Putamen (tissue), 1 donor: Measurements from ENCODE around the gene NR3C2.

ENCODE experiments used
- DNase-seq: peaks from one replicate; pipeline ENCODE4 v3.0.0-alpha.2; 2016; ENCODE audit warnings: low spot score

The NR3C2 gene

DNA sequence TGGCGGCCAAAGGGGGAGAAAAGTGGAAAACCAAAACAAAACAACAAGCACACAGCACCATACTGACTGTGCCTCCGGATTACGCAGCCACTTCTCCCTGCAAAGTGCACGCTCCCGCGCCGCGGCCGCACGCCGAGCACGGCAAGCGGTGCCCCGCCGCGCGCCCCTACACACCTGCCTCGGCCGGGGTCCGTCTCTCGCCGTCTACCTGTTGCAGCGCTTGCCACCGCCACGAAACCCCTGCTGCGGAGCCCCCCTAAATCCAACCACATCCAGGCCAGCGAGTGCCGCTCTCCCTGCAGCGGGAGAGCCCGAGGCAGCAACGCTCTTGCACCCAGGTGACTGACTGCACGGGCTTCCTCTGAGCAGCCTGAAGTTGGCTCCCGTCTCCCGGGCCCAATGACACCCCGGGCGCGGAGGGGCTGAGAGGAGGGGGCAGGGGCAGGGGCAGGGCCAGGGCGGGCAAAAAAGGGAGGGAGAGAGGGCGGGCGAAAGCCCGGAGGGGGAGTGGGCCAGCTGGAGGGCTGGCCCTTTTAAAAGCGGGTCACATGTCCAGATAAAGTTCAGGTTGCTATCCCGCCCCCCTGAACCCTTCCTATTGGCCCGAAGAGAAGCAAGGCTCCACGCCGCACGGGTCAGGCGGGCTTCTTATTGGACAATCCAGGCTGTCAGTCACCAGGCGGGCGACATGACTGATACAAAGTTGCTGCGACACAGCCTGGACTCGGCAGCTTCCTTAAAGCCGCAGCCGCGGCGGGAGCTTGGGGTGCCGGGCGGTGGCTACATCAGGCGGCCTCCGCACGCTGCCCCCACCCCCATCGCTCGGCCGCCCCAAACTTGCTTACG is at the start of gene NR3C2:
NR3C2 (minus strand) TSS at position 429 of the 846 bp plus-strand sequence.
- peak; percentile 99 for DNase-seq

DNA sequence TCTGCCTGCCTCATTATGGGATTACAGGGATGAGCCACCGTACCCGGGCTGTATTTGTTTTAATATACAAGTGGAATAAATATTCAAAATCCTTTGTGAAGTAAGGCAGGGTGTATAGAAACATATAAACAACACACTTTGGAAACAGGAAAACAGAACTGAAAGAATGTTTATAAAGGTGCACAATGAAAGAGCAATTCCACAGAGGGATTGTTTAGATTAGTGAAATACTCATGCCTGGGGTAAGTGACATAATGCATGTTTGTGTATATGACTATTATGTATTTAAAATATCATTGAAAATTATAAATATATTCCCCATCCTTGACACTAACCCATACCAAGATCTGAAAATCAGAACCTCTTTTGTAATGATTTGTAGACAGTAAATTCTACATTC is 45.0 kb upstream of the NR3C2 start:
- no peak for DNase-seq

DNA sequence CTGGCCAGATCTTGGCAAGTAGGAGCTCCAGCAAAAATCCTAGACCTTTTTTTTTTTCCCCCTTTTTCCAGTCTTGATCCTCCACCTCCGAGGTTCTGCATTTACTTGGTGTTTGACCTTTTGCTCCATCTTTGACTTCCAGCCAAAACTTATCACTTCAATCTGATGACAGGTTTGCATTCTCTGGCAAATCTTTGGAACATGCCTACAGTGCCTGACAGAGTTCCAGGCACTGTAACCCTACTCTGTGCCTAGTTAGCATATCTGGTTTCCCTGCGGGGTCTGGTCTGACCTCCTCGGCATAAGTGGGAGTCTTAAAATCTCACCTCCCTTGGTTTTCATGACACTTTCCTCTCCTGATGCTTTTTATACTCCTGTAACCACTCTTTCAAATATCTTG is 39.4 kb upstream of the NR3C2 start:
- no peak for DNase-seq

DNA sequence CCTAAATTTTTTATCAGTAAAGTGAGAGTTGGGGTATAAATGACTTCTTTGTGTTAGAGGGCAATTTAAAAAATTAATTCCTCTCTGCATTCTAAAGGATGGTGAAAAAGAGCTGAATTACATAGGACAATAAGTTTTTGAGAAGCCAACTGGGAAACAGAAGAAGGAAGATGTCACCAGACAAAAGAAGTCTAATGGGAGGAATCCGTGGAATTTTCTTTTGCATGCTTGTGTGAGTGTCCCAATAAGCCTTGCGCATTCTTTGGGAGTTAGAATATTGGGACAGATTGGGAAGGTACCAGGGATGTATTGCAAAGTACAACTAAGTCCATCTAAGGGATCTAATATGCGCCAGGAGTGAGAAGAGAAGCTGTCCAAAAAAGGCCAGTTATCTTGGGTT is 35.1 kb upstream of the NR3C2 start:
- DNase-seq = no peak

DNA sequence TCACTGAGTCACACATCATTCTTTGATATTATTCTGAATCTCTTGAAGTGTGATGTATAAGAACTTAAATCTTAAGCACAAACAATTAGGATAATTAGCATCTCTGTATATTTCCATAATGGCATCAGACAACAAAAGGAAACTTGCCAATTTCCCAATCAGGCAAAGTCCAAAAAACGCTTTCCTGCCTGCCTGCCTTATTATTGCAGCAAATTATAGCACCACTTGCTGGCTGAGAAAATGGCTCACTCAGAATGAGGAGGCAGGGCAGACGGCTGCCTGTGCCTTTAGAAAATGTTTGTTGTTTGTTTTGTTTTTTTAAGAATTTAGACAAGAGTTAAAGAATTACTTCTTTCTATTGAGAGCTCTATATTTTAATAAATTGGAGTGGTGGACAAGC is 27.7 kb upstream of the NR3C2 start:
- DNase-seq = no peak

DNA sequence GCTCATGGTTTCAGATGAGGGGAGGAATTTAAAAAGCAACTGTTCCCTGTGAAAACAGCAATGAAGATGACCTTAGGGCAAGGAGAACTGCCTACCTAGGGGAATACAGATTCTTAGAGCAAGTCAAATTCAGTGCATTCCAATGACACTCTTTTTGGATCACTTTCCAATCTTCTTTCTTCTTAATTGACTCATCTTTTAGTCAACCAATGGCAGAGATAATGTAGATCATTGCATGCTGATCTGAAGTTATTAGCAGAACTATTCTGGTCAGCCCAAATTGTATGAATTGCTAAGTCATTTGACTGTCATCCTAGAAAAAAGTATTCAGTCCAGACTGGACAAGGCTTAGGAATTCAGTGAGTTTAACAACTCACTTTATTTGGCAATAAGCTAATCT is 12.6 kb upstream of the NR3C2 start:
- no peak for DNase-seq

DNA sequence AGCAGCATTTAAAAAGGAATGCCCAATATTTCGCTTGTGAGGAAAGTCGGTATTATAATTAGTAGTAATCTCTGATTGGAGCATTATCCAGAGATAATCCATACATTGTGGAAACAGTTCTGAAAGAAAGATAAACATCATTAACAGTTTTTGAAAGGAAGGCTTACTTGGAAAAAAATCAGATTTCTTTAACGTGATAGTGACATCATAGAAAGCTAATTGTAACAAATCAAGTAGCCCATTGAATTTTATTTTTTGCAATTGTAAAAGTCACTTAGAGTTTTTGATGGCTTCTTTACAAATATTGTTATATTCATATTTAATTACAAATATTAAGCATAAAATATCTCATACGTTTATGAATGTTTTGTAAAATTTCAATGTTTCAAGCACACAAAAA is 11.6 kb upstream of the NR3C2 start:
- no peak for DNase-seq

DNA sequence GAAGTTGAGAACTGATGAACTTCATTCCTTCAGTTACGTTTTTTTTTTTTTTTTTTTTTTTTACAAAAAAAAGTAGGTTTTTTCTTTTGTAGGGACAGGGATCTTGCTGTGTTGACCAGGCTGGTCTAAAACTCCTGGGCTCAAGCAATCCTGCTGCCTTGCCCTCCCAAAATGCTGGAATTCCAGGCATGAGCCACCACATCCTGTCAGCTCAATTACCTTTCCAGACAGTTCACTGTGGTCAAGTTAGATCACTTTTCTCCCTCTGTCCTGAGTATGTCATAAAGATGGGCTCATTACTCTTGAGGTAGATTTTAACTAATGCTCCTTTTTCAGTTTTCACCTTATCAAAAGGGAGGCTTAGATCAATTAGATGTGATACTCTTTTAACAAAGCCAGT is 10.8 kb upstream of the NR3C2 start:
- no peak for DNase-seq

DNA sequence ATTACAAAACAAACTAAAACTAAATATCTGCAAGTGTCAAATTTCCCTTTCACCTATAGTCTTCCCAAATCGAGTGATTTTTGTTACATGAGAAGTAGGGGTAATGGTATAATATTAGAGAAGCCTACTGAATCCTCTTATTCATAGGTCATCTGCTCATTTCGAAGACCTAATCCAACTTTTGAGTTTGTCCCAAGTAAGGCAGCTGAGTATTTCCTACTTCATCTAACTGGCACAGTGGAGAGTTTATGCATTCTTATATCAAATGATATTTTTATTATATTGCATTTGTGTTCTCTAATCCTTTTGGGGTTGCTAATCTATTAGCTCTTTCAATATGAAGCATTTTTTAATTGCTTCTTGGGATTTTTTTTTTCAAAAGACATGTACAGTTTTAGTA is 7.7 kb upstream of the NR3C2 start:
- no peak for DNase-seq

DNA sequence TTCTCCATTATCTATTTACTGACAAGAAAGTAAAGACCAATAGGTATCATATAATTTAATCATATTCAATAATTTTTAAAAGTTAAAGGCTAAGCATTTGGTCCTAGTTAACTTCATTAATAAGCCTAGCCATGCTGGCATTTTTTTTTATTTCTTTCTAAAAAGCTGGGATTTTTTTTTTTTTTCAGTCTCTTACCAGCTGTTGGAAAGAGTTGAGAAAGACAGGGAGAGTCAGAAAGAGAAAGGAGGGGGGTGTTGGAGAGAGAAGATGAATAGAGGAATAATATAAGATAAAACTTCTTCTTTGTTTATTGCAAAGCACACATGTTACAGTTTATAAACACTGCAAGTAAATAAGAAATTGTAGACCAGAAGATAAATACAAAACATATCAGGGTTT is 5.9 kb upstream of the NR3C2 start:
- no peak for DNase-seq

DNA sequence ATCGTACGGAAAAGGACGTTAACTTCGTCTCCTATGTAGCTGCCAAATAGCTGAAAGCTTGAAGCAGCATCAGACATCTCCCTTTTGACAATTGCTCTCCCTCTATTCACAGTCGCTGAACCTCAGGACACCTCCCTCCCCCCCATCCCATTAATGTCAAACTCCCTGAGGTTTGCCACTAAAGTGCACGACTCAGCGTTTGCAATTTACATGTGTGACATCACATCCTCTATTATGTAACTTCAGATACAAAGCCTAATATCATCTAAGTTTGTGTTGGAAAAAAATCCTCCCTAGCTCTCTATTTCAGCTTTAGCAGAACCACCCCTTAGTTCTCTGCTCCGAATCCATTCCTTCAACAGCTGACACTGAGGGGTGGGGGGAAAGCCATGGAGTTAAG is 5.5 kb upstream of the NR3C2 start:
- DNase-seq = peak; percentile 73

DNA sequence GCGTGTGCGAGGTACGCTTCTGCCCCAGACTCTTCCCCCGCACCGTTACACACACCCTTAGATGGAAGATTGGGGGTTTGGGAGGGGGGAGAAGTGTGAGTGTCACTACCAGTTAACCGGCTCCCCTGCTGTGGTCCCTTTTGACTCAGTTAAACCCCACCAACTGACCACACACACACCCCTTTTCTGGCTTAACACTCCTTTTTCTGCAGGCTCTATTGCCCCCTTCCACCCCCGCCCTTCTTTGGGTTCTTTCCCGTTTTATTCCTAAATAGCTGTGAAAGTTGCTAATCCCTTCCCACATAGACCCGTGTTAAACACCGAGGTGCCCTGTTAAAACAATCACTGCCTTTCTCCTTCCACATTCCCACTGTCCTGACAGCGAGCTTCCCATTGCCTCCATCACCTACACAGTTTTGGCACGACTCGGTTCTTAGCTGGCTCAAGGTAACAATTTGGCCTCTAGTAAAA is 3.7 kb upstream of the NR3C2 start:
- peak; percentile 47 for DNase-seq

DNA sequence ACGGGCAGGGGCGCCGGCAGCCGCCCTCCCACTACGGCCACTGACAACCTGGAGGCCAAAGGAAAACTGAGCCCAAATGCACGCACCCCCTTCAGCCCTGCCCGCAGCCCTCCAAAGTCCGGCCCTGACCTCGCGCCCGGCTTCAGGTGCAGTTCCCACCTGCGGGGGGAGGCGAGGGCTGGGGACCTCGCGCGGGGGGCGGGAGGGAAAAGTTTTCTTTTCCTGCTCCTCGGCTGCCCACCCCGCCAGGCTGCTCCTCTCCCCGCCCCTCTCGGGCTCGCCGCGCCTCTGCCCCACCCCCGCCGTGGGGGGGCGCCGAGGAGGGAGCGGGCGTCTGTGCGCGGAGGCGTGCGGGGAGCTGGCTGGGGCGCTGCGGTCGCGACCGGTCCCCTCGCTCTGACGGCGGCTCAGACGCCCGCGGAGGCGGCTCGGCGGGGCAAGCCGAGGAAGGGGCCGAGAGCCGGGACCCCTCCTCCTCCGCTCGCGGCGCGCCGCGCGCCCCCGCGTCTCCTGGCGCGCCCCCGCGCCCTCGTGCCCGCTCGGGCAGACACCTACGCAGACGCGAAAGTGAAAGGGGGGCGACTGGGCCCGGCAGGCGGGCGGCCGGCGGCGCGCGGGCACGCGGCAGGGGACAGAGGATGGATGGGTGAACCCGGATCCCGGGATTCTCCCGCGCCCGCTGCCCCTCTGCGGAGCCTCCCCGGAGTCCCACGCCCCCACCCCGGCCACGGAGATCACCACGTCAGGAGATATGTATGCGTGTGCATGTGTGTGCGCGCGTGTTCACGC is 3.1 kb upstream of the NR3C2 start:
- peak; percentile 53 for DNase-seq

DNA sequence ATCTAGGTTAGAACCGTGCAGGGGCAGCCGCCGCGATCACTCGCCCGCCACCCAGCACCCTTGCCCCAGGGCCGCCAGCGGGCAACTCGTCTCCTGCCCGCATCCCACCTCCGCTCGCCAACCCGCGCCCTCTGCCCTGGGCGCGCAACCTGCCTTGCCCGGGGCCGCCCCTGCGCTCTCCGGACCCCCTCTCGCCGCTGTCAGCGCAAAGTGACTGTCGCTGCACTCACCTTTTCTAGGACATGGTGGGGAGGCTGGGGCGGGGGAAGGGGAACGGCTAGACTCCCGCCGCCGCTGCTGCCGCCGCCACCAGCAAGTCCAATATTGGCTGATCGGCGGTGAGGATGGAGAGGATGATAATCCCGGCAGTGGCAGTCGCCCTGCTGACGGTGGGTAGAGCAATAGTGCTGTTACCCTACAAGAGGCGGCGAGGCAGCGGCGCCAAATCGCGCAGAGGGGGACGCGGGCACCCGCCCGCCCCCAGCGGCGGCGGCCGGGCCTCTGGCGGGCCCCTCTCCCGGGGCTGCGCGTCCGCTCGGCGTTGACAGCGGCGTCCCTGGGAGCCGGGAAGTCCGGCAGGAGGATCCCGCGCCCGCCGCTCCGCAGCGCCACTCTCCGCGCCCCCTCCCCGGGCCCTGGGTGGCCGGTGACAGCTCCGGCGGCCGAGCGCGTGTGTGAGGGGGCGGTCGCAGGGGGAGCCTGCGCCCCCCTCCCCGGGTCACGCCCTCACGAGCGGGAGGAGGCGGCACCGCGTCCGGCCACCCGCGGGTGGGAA is 2.3 kb upstream of the NR3C2 start:
- peak; percentile 27 for DNase-seq

DNA sequence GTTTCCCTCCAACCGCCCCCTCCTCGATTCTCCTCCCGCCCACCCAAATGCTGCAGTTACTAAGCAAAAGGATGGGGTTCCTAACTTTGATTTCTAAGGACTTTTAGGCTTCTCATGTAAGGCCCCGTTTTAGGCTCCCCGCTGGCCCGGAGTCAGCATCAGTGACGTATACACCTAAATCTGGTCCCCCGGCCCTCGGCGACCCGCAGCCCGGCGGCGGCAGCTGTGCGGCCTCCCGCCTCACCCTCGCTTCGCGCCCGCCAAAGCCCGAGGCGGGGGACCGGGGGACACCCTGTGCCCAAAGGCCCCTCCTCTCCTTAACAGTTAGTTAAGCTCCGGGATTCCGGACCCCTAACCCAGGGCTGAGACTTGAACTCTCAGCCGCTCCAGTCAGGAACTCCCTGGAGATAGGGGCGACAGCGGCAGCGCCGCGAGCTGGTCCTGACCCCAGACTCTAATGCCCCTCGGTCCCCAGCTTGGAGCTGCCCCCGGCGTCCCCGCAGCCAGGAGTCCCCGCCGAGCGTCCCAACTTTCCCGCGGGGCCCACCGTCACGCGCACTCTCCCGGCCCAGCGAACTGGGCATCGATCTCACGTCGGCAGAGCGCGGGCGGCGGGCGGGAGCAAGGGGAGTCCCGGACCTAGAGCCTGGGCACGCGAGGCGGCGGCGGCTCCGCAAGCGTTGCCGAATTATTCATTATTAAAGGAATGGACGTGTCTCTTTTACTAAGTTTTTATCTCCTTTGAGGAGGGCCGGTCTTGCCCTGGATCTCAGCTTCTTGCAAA is 1.5 kb upstream of the NR3C2 start:
- no peak for DNase-seq

DNA sequence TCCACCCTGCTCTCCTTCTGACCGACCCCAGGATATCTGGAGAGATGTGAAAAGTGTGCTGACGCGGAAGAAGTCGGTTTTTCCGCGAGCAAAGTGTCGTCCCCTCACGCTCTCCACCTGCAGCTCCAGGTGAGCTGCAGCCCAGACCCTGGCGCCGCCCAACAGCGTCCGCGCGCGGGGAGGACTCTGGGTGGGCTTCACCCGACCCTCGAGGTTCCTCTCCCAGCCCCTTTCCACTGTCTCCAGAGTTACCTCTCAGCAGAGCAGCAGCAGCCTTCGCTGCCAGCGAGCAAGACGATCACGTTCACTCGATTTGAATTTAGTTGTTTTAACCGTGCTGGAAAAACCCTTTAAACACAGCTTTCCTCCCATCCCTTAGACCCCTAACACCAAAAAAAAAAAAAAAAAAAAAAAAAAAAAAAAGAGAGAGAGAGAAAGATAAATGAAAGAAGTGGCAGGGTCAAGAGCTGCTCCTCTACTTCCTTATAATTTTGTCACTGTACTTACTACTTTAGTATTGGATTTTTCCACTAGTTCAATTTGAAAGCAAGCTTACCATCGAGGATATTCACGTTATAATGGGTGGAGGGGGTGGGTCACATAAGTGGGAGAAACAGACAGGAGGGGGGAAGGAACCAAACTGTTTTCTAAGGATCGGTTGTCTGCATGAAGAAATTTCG is 758 bp upstream of the NR3C2 start:
- no peak for DNase-seq

DNA sequence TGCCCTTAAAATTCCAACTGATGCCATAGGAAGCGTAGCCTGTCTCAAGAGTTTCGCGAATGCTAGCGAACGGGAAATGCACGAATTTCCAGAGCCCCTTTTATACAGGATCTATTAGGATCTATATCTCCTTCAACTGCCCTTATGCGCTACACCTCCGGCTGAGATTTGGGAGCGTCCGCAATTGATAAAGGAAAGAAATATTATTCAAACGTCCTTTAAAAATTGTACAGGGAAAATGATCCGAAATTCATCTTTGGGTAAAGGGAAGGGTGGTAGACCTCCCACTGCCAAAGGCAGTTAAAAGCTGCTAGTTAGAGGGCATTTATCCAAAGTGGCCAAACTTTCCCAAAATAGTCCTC is 609 bp downstream of the NR3C2 start:
- DNase-seq = peak; percentile 31

DNA sequence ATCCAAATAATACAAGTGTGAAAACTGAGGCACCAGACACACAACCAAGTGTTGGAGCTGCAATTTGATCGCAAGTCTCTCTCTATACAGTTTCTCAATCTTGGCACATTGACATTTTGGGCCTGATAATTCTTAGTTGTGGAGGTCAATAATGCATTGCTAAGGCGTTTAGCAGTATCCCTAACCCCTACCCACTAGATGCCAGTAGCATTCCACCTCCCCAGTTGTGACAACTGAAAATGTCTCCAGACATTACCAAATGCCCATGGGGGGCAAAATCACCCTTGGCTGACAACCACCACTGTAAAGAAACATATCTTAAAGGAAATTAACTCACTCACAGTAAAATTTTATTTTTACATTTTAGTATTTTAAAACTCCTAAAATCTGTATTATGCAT is 4.2 kb downstream of the NR3C2 start:
- DNase-seq = no peak

DNA sequence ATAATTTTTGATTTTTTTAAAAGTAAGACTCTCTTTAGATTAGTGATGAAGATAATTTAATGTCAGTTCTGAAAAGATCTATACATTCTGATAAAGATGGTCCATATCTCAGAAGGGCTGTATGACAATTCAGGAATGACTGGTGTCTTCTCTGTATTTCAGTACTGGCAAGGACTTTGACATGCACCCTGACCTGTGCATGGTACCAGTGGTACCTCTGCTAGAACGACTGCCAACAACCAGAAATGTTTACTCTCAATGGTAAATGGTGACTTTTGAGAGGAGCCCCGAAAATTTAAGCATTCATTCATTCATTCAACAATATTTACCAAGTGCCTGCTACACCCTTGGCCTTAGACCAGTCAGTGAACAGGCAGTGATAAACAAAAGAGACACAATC is 4.8 kb downstream of the NR3C2 start:
- no peak for DNase-seq

DNA sequence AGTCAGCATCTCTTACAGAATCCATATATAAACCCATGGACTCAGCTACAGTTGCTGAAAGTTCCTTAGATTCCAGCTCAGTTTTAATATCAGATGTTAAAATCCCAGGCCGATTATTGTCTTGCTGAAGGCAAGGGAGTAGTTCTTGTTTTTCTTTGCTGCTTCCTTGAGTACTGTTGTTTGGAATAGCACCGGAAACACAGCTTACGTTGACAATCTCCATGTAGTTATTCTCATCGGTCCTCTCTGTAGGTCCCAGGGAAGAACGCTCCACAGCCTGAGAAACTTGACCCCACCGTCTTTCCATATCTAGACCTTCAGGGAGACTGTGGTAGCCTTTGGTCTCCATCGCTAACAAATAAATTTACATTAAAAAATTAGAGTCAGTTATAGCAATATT is 5.7 kb downstream of the NR3C2 start:
- no peak for DNase-seq
